H9 (cell line): Measurements from ENCODE around the gene NEB. TPM values are rescaled to one million over a fixed set of nuclear protein-coding genes. Genes with fewer than 3 reads are reported as not detected.

Source experiments
- DNase-seq: peaks from one replicate; pipeline ENCODE4 v3.0.0-alpha.2; 2017
- H2AFZ ChIP-seq: one replicate; pipeline ENCODE4 v1.6.1; 2013; ENCODE audit warnings: mild to moderate bottlenecking, low read length, control low read depth, moderate library complexity
- H2AK5ac ChIP-seq: 2 replicates; pipeline ENCODE4 v1.6.1; 2013; ENCODE audit warnings: low read length, control low read depth, mixed read lengths; ENCODE audit not compliant: insufficient read length
- H2BK120ac ChIP-seq: one replicate; pipeline ENCODE4 v1.6.1; 2013; ENCODE audit warnings: low read depth, mild to moderate bottlenecking, low read length, control low read depth, inconsistent platforms; ENCODE audit not compliant: poor library complexity, severe bottlenecking
- H2BK12ac ChIP-seq: 2 replicates; pipeline ENCODE4 v1.6.1; 2013; ENCODE audit warnings: low read length, control low read depth, mixed read lengths, low read depth; ENCODE audit not compliant: insufficient read length
- H2BK15ac ChIP-seq: 2 replicates; pipeline ENCODE4 v1.6.1; 2013; ENCODE audit warnings: low read depth, low read length, control low read depth
- H2BK20ac ChIP-seq: one replicate; pipeline ENCODE4 v1.6.1; 2013; ENCODE audit warnings: low read depth, mild to moderate bottlenecking, low read length, control low read depth, inconsistent platforms; ENCODE audit not compliant: poor library complexity, severe bottlenecking
- H2BK5ac ChIP-seq: 2 replicates; pipeline ENCODE4 v1.6.1; 2013; ENCODE audit warnings: low read length, control low read depth, mixed read lengths; ENCODE audit not compliant: insufficient read length
- H3K14ac ChIP-seq: 2 replicates; pipeline ENCODE4 v1.6.1; 2013; ENCODE audit warnings: low read length, control low read depth; ENCODE audit not compliant: insufficient read depth
- H3K18ac ChIP-seq: 2 replicates; pipeline ENCODE4 v1.6.1; 2013; ENCODE audit warnings: low read depth, mild to moderate bottlenecking, mixed read lengths, low read length, control low read depth; ENCODE audit not compliant: insufficient read length
- H3K23ac ChIP-seq: 2 replicates; pipeline ENCODE4 v1.6.1; 2013; ENCODE audit warnings: low read length, control low read depth, mixed read lengths, low read depth; ENCODE audit not compliant: insufficient read length
- H3K23me2 ChIP-seq: 2 replicates; pipeline ENCODE4 v1.6.1; 2013; ENCODE audit warnings: low read depth, mild to moderate bottlenecking, mixed read lengths, low read length, control low read depth; ENCODE audit not compliant: insufficient read length, poor library complexity, severe bottlenecking
- H3K27ac ChIP-seq: 2 replicates; pipeline ENCODE4 v1.5.1; 2013; ENCODE audit warnings: low read length, control low read depth, mixed read lengths, low read depth; ENCODE audit not compliant: insufficient read length
- H3K27me3 ChIP-seq: 2 replicates; pipeline ENCODE4 v1.6.1; 2013; ENCODE audit warnings: low read length, control low read depth, inconsistent platforms; ENCODE audit not compliant: insufficient read depth
- H3K4ac ChIP-seq: 2 replicates; pipeline ENCODE4 v1.6.1; 2013; ENCODE audit warnings: low read depth, mild to moderate bottlenecking, control low read depth, inconsistent platforms, low read length, moderate library complexity
- H3K4me1 ChIP-seq: 2 replicates; pipeline ENCODE4 v1.6.1; 2013; ENCODE audit warnings: low read length, control low read depth, inconsistent platforms; ENCODE audit not compliant: insufficient read depth
- H3K4me2 ChIP-seq: 2 replicates; pipeline ENCODE4 v1.6.1; 2013; ENCODE audit warnings: low read length, control low read depth, mixed read lengths; ENCODE audit not compliant: insufficient read length, insufficient read depth
- H3K56ac ChIP-seq: 2 replicates; pipeline ENCODE4 v1.6.1; 2013; ENCODE audit warnings: low read depth, mild to moderate bottlenecking, mixed read lengths, low read length, control low read depth; ENCODE audit not compliant: insufficient read length
- H3K79me1 ChIP-seq: 2 replicates; pipeline ENCODE4 v1.6.1; 2013; ENCODE audit warnings: low read depth, mild to moderate bottlenecking, moderate library complexity, low read length, control low read depth, inconsistent platforms; ENCODE audit not compliant: insufficient read depth, poor library complexity, severe bottlenecking
- H3K79me2 ChIP-seq: 2 replicates; pipeline ENCODE4 v1.6.1; 2013; ENCODE audit warnings: low read length, control low read depth, inconsistent platforms; ENCODE audit not compliant: insufficient read depth
- H3K9ac ChIP-seq: 2 replicates; pipeline ENCODE4 v1.6.1; 2013; ENCODE audit warnings: low read length, control low read depth, mixed read lengths; ENCODE audit not compliant: insufficient read length; ENCODE audit errors: extremely low read depth
- H3K9me3 ChIP-seq: one replicate; pipeline ENCODE4 v1.6.1; 2013; ENCODE audit warnings: low read depth, low read length, inconsistent platforms; ENCODE audit not compliant: control insufficient read depth
- H3T11ph ChIP-seq: one replicate; pipeline ENCODE4 v1.6.1; 2013; ENCODE audit warnings: mild to moderate bottlenecking, low read length, control low read depth, inconsistent platforms
- H4K20me1 ChIP-seq: one replicate; pipeline ENCODE4 v1.6.1; 2013; ENCODE audit not compliant: control insufficient read depth, insufficient read length, insufficient read depth
- H4K5ac ChIP-seq: 2 replicates; pipeline ENCODE4 v1.6.1; 2013; ENCODE audit warnings: low read depth, mild to moderate bottlenecking, mixed read lengths, low read length, control low read depth; ENCODE audit not compliant: insufficient read length
- H4K8ac ChIP-seq: replicated peaks from 2 replicates; pipeline ENCODE4 v1.6.1; 2013; ENCODE audit warnings: low read length, control low read depth, mixed read lengths, low read depth; ENCODE audit not compliant: insufficient read length
- H4K91ac ChIP-seq: 2 replicates; pipeline ENCODE4 v1.6.1; 2013; ENCODE audit warnings: low read depth, mild to moderate bottlenecking, moderate library complexity, mixed read lengths, low read length, control low read depth; ENCODE audit not compliant: insufficient read length
- H3K27ac Mint-ChIP-seq, 3 experiments: 2 replicates in 2 of 3; 3 replicates in 1 of 3; pipeline ENCODE4 v1.8.0; 2020 to 2021; ENCODE audit warnings: mixed read lengths in 3 of 3, mild to moderate bottlenecking in 1 of 3, moderate library complexity in 1 of 3
- H3K27me3 Mint-ChIP-seq: 2 replicates; pipeline ENCODE4 v1.8.0; 2021; ENCODE audit warnings: low read depth, mild to moderate bottlenecking, moderate library complexity, mixed read lengths
- H3K36me3 Mint-ChIP-seq, 3 experiments: 2 replicates in 2 of 3; 3 replicates in 1 of 3; pipeline ENCODE4 v1.8.0; 2020 to 2021; ENCODE audit warnings: low read depth in 3 of 3, mixed read lengths in 3 of 3; ENCODE audit not compliant: insufficient read depth in 1 of 3
- H3K4me1 Mint-ChIP-seq, 2 experiments: 2 replicates each; pipeline ENCODE4 v1.8.0; 2020; ENCODE audit warnings: mixed read lengths in 2 of 2
- H3K4me3 Mint-ChIP-seq, 2 experiments: 2 replicates in 1 of 2; 3 replicates in 1 of 2; pipeline ENCODE4 v1.8.0; 2020 to 2021; ENCODE audit warnings: mild to moderate bottlenecking in 2 of 2, mixed read lengths in 2 of 2, moderate library complexity in 1 of 2
- H3K9me3 Mint-ChIP-seq, 2 experiments: 2 replicates in 1 of 2; 3 replicates in 1 of 2; pipeline ENCODE4 v1.8.0; 2020; ENCODE audit warnings: mild to moderate bottlenecking in 2 of 2, mixed read lengths in 2 of 2, moderate library complexity in 1 of 2
- WGBS: extraction: QIAGEN DNeasy Blood & Tissue Kit; methylation state at CpG from one replicate; pipeline ENCODE4 v1.1.7; 2013; ENCODE audit warnings: missing lambda C conversion rate, low lambda C conversion rate, mixed read lengths; ENCODE audit not compliant: insufficient read length; ENCODE audit errors: extremely low coverage; 5-methylcytosine and 5-hydroxymethylcytosine counted together
- total RNA-seq: library from RNA; stranded (reverse); gene quantifications from 2 replicates; pipeline ENCODE4 v1.2.1, GENCODE V29; 2021
- TF ChIP-seq, protein P1 (sequence below): fragments of 200-600 bp; sonication (generic); conservative IDR thresholded peaks from 3 replicates; pipeline ENCODE4 v1.8.0; 2021; ENCODE audit warnings: antibody characterized with exemption, mild to moderate bottlenecking

NEB gene
- total RNA-seq, 1 experiment from 2014 or later, result 0.98 TPM

DNA sequence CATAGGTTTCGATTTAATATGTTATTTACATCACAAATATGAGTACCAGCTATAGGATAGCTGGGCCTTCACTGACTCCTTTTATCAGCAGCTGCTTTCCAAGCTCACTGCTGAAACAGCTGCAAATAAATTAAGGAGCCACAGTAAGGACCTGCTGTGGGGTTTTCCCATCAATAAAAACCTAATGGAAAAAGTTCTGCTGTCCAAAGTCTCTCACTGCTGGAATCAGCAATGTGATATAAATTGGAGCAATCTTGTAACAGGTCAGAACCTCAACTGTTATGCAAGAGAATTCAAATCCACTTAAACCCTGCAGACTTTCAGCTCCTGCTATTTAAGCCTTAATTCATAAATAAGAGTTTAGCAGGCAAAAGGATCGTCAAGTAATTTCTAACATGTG is 61.3 kb downstream of the NEB start:
- Histone ChIP-seq H4K20me1 (no peaks in the 10 kb centered on the region), H3K23ac (no peak overlapping the region), H2BK20ac (no peak overlapping the region), H3K27ac (no peak overlapping the region), H4K91ac (no peak overlapping the region), H3K4me1 (peaks cover 6% of the 10 kb centered on the region; the same call in 1 of the 2 replicates), H4K5ac (no peak overlapping the region), H3K23me2 (no peaks in the 10 kb centered on the region), H4K8ac (no peak overlapping the region), H3K27me3 (no peaks in the 10 kb centered on the region), H3K9me3 (no peaks in the 10 kb centered on the region), H3K18ac (no peak overlapping the region), H3K9ac (no peak overlapping the region), H3K4me2 (no peak overlapping the region), H2AFZ (no peak overlapping the region), H3K79me2 (no peaks in the 10 kb centered on the region), H2AK5ac (no peak overlapping the region), H2BK12ac (no peak overlapping the region), H2BK120ac (no peak overlapping the region), H3K4ac (no peak overlapping the region), H3T11ph (no peak overlapping the region), H3K79me1 (no peaks in the 10 kb centered on the region), H3K14ac (no peak overlapping the region), H3K56ac (no peak overlapping the region), H2BK15ac (no peak overlapping the region), H2BK5ac (no peak overlapping the region)
- H3K27ac Mint-ChIP-seq, result no peak overlapping the region
- no peaks in the 10 kb centered on the region for H3K36me3 Mint-ChIP-seq
- DNase-seq, result no peak
- H3K4me1 Mint-ChIP-seq, result peaks cover 26% of the 10 kb centered on the region in 2 experiments
- H3K4me3 Mint-ChIP-seq, result no peak overlapping the region
- no peaks in the 10 kb centered on the region for H3K27me3 Mint-ChIP-seq
- WGBS, result no CpG with 5 or more reads among the region's 2 CpGs
- H3K9me3 Mint-ChIP-seq, result no peaks in the 10 kb centered on the region
- TF ChIP-seq, protein P1, sequence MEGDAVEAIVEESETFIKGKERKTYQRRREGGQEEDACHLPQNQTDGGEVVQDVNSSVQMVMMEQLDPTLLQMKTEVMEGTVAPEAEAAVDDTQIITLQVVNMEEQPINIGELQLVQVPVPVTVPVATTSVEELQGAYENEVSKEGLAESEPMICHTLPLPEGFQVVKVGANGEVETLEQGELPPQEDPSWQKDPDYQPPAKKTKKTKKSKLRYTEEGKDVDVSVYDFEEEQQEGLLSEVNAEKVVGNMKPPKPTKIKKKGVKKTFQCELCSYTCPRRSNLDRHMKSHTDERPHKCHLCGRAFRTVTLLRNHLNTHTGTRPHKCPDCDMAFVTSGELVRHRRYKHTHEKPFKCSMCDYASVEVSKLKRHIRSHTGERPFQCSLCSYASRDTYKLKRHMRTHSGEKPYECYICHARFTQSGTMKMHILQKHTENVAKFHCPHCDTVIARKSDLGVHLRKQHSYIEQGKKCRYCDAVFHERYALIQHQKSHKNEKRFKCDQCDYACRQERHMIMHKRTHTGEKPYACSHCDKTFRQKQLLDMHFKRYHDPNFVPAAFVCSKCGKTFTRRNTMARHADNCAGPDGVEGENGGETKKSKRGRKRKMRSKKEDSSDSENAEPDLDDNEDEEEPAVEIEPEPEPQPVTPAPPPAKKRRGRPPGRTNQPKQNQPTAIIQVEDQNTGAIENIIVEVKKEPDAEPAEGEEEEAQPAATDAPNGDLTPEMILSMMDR, result no peak
